Measurements from ENCODE around the gene PRDM4. TPM values are rescaled to one million over a fixed set of nuclear protein-coding genes. Genes with fewer than 3 reads are reported as not detected.

The PRDM4 gene
- total RNA-seq, 4 donors from 2014 or later, result 5.6 to 31.9 (median 18.3) TPM

- peak; percentile 91 to 93 for DNase-seq
- Histone ChIP-seq H3K9me3 (no peaks in the 10 kb centered on the region), H3K27ac (peak within 1 kb of the TSS; percentile 42 to 75), H3K4me3 (peak within 1 kb of the TSS; percentile 89 to 93), H3K27me3 (no peaks in the 10 kb centered on the region), H3K36me3 (no peaks in the 10 kb centered on the region), H3K4me1 (peaks cover 0 to 4% of the 10 kb centered on the region in 2 donors)
- intact Hi-C loops (cut with DNase I; ENCODE audit: low total_unique reads), result no loop called here
- TF ChIP-seq POLR2A (IDR thresholded peaks at IDR 0.05) (peak; percentile 57 to 60), CTCF (IDR thresholded peaks at IDR 0.05) (peak in 2 of 4 experiments; percentile 9 to 30)
These were observed 75.3 kb downstream of the PRDM4 start, which contains the start of gene PWP1 for GRCh38 chr12:107685360-107686248. Gene PWP1 (plus strand): TSS chr12:107685799. CDS start chr12:107685900, 101 bp downstream.

DNA sequence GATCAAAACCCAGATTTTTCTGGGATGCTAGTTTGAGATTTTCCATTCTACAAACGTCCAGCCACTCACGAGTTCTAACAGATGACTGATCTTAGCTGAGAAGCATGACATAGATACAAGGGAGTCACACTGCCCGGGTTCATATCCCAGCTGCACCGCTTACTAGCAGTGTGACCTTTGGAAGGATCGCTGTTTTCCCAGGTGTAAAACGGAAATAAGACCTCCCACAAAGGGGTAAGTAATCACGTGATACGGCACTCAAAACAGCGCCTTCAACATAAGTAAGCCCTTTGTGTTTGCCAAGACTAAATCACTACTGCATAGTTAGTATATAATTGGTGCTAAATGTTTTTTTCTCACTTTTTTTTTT lies 76.0 kb downstream of the PRDM4 start:
- no peak for DNase-seq
- H3K4me1 ChIP-seq, result peaks cover 0 to 4% of the 10 kb centered on the region in 2 donors
- H3K9me3 ChIP-seq, result no peaks in the 10 kb centered on the region
- H3K27me3 ChIP-seq, result no peaks in the 10 kb centered on the region
- TF ChIP-seq CTCF (IDR thresholded peaks at IDR 0.05) (no peak), POLR2A (IDR thresholded peaks at IDR 0.05) (no peak)
- no peaks in the 10 kb centered on the region for H3K36me3 ChIP-seq
- intact Hi-C loops (cut with DNase I; ENCODE audit: low total_unique reads), result no loop called here
- H3K4me3 ChIP-seq, result peak overlapping the region; percentile 89 to 93
- peak overlapping the region; percentile 42 to 75 for H3K27ac ChIP-seq

GRCh38 chr12:107684029-107684795 lies 76.7 kb downstream of the PRDM4 start:
- Histone ChIP-seq H3K27me3 (no peaks in the 10 kb centered on the region), H3K36me3 (no peaks in the 10 kb centered on the region), H3K9me3 (no peaks in the 10 kb centered on the region), H3K27ac (no peak overlapping the region), H3K4me1 (peaks cover 0 to 4% of the 10 kb centered on the region in 2 donors), H3K4me3 (no peak overlapping the region)
- DNase-seq, result no peak
- TF ChIP-seq POLR2A (IDR thresholded peaks at IDR 0.05) (no peak), CTCF (IDR thresholded peaks at IDR 0.05) (no peak)
- intact Hi-C loops (cut with DNase I; ENCODE audit: low total_unique reads), result no loop called here

Other genes with a start within 250 kb of the PRDM4 start
- gene PWP1, start 75.3 kb downstream of the PRDM4 start, total RNA-seq, result 10 to 100 TPM; 28.6 to 80.9 (median 63.5) TPM
- gene ASCL4, start 13.6 kb upstream of the PRDM4 start, total RNA-seq, result not detected